SJCRH30 (cell line): ENCODE results near the gene TUT1. TPM values are rescaled to one million over a fixed set of nuclear protein-coding genes. Genes with fewer than 3 reads are reported as not detected.

Source experiments
- DNase-seq, 2 experiments: peaks; one replicate each; pipeline ENCODE4 v3.0.0-alpha.2; 2015 to 2020
- H3K27ac ChIP-seq: fragments of 250-450 bp; sonication (Bioruptor Pico); 2 replicates; pipeline ENCODE4 v1.5.1; 2020; ENCODE audit warnings: mild to moderate bottlenecking, moderate library complexity
- H3K27me3 ChIP-seq: fragments of 250-450 bp; sonication (Bioruptor Pico); 2 replicates; pipeline ENCODE4 v1.5.1; 2020; ENCODE audit warnings: mild to moderate bottlenecking, moderate library complexity
- H3K36me3 ChIP-seq: fragments of 250-450 bp; sonication (Bioruptor Pico); 2 replicates; pipeline ENCODE4 v1.5.1; 2020; ENCODE audit warnings: mild to moderate bottlenecking, moderate library complexity
- H3K4me1 ChIP-seq: fragments of 250-450 bp; sonication (Bioruptor Pico); 2 replicates; pipeline ENCODE4 v1.5.1; 2020; ENCODE audit warnings: mild to moderate bottlenecking, moderate library complexity
- H3K4me3 ChIP-seq: fragments of 250-450 bp; sonication (Bioruptor Pico); 2 replicates; pipeline ENCODE4 v1.5.1; 2020; ENCODE audit warnings: mild to moderate bottlenecking, moderate library complexity
- H3K9me3 ChIP-seq: fragments of 250-450 bp; sonication (Bioruptor Pico); replicated peaks from 2 replicates; pipeline ENCODE4 v1.5.1; 2020; ENCODE audit warnings: mild to moderate bottlenecking, moderate library complexity
- total RNA-seq: library from RNA; depleted of rRNA; stranded (reverse); fragments of >200 nt; shearing (Covaris generic); gene quantifications from 2 replicates; pipeline ENCODE4 v1.2.3, GENCODE V29; 2014

The TUT1 gene
- total RNA-seq, 1 experiment from 2014 or later: 8.8 TPM

GRCh38 chr11:62548545-62549335, 42.6 kb downstream of the TUT1 start:
- DNase-seq: no peak
- no peaks in the 10 kb centered on the region; the same call in 1 of the 2 replicates for H3K27me3 ChIP-seq
- no peak overlapping the region for H3K27ac ChIP-seq
- no peaks in the 10 kb centered on the region for H3K36me3 ChIP-seq
- peaks cover 22% of the 10 kb centered on the region for H3K4me1 ChIP-seq
- no peaks in the 10 kb centered on the region for H3K9me3 ChIP-seq
- H3K4me3 ChIP-seq: no peak overlapping the region

GRCh38 chr11:62547691-62548281, 43.5 kb downstream of the TUT1 start:
- H3K27me3 ChIP-seq: no peaks in the 10 kb centered on the region; the same call in 1 of the 2 replicates
- no peaks in the 10 kb centered on the region for H3K9me3 ChIP-seq
- H3K36me3 ChIP-seq: no peaks in the 10 kb centered on the region
- DNase-seq: peak in 1 of 2 experiments; percentile 30
- no peak overlapping the region for H3K27ac ChIP-seq
- peaks cover 13% of the 10 kb centered on the region for H3K4me1 ChIP-seq
- peak overlapping the region; percentile 70 for H3K4me3 ChIP-seq

GRCh38 chr11:62546929-62547625, 44.2 kb downstream of the TUT1 start:
- DNase-seq: peak; percentile 33 to 53
- no peaks in the 10 kb centered on the region; the same call in 1 of the 2 replicates for H3K27me3 ChIP-seq
- H3K4me1 ChIP-seq: peaks cover 11% of the 10 kb centered on the region; the same call in 1 of the 2 replicates
- H3K4me3 ChIP-seq: peak overlapping the region; percentile 70
- no peaks in the 10 kb centered on the region for H3K36me3 ChIP-seq
- H3K9me3 ChIP-seq: no peaks in the 10 kb centered on the region
- no peak overlapping the region for H3K27ac ChIP-seq

GRCh38 chr11:62546244-62546928, 44.9 kb downstream of the TUT1 start, which contains the start of gene AHNAK:
TSS of gene AHNAK (minus strand) at chr11:62546806. CDS start at chr11:62536098, 10,708 bp downstream.
- peaks cover 6% of the 10 kb centered on the region; the same call in 1 of the 2 replicates for H3K4me1 ChIP-seq
- H3K36me3 ChIP-seq: no peaks in the 10 kb centered on the region
- DNase-seq: peak; percentile 59
- peak within 1 kb of the TSS; percentile 70 for H3K4me3 ChIP-seq
- H3K27ac ChIP-seq: peak within 1 kb of the TSS; percentile 11; the same call in 1 of the 2 replicates
- no peaks in the 10 kb centered on the region for H3K9me3 ChIP-seq
- no peaks in the 10 kb centered on the region; the same call in 1 of the 2 replicates for H3K27me3 ChIP-seq

- DNase-seq: peak; percentile 83 to 87
- H3K36me3 ChIP-seq: no peaks in the 10 kb centered on the region
- no peaks in the 10 kb centered on the region for H3K9me3 ChIP-seq
- no peaks in the 10 kb centered on the region; the same call in 1 of the 2 replicates for H3K27me3 ChIP-seq
- peak overlapping the region; percentile 11; the same call in 1 of the 2 replicates for H3K27ac ChIP-seq
- H3K4me3 ChIP-seq: peak overlapping the region; percentile 70
- peaks cover 6% of the 10 kb centered on the region; the same call in 1 of the 2 replicates for H3K4me1 ChIP-seq
Observed at GRCh38 chr11:62545437-62546243, 45.7 kb downstream of the TUT1 start.

GRCh38 chr11:62544581-62545436, 46.5 kb downstream of the TUT1 start:
- Histone ChIP-seq H3K36me3 (no peaks in the 10 kb centered on the region), H3K27me3 (no peaks in the 10 kb centered on the region; the same call in 1 of the 2 replicates), H3K9me3 (no peaks in the 10 kb centered on the region), H3K4me1 (peaks cover 9% of the 10 kb centered on the region; the same call in 1 of the 2 replicates), H3K4me3 (peak overlapping the region; percentile 70), H3K27ac (peak overlapping the region; percentile 11; the same call in 1 of the 2 replicates)
- DNase-seq: peak in 1 of 2 experiments; percentile 33

- Histone ChIP-seq H3K9me3 (no peaks in the 10 kb centered on the region), H3K27me3 (no peaks in the 10 kb centered on the region; the same call in 1 of the 2 replicates), H3K4me1 (peaks cover 15% of the 10 kb centered on the region), H3K4me3 (no peak overlapping the region), H3K27ac (no peak overlapping the region), H3K36me3 (no peaks in the 10 kb centered on the region)
- no peak for DNase-seq
Observed at GRCh38 chr11:62543680-62544444, 47.5 kb downstream of the TUT1 start.

- Histone ChIP-seq H3K4me1 (peaks cover 21% of the 10 kb centered on the region), H3K27ac (no peak overlapping the region), H3K36me3 (no peaks in the 10 kb centered on the region), H3K4me3 (no peak overlapping the region), H3K9me3 (no peaks in the 10 kb centered on the region), H3K27me3 (no peaks in the 10 kb centered on the region)
- DNase-seq: peak; percentile 73 to 79
Observed at GRCh38 chr11:62542750-62543567, 48.4 kb downstream of the TUT1 start.

- no peaks in the 10 kb centered on the region for H3K27me3 ChIP-seq
- no peaks in the 10 kb centered on the region for H3K36me3 ChIP-seq
- no peaks in the 10 kb centered on the region for H3K9me3 ChIP-seq
- peaks cover 23% of the 10 kb centered on the region for H3K4me1 ChIP-seq
- H3K27ac ChIP-seq: no peak overlapping the region
- H3K4me3 ChIP-seq: no peak overlapping the region
- no peak for DNase-seq
Observed at GRCh38 chr11:62542111-62542745, 49.1 kb downstream of the TUT1 start.

GRCh38 chr11:62540804-62541701, 50.3 kb downstream of the TUT1 start:
- Histone ChIP-seq H3K27ac (no peak overlapping the region), H3K4me1 (peaks cover 23% of the 10 kb centered on the region), H3K36me3 (no peaks in the 10 kb centered on the region), H3K4me3 (no peak overlapping the region), H3K27me3 (no peaks in the 10 kb centered on the region), H3K9me3 (no peaks in the 10 kb centered on the region)
- no peak for DNase-seq
